ENCODE data around the gene C9orf153.

The C9orf153 gene

GRCh38 chr9:86262492-86262891 lies 3.0 kb upstream of the C9orf153 start:
- no peak overlapping the region for H3K9ac ChIP-seq (ENCODE audit: low read length)
- peaks cover 5% of the 10 kb centered on the region; the same call in 1 of the 2 replicates for H3K79me2 ChIP-seq (ENCODE audit: insufficient read depth, low read length)
- no peaks in the 10 kb centered on the region for H3K36me3 ChIP-seq (ENCODE audit: low read length)
- H3K4me3 ChIP-seq (ENCODE audit: insufficient read depth, low read length, poor library complexity, severe bottlenecking): no peak overlapping the region
- H3K9me3 ChIP-seq (ENCODE audit: insufficient read depth, low read length): no peaks in the 10 kb centered on the region
- H3K4me2 ChIP-seq (ENCODE audit: low read depth, low read length, poor library complexity, severe bottlenecking): no peak overlapping the region
- no peak overlapping the region for H3K27ac ChIP-seq (ENCODE audit: low read depth, low read length)
- H4K20me1 ChIP-seq (ENCODE audit: low read depth, low read length): no peaks in the 10 kb centered on the region
- no peaks in the 10 kb centered on the region for H3K9me2 ChIP-seq (replicated peaks; ENCODE audit: insufficient read depth, low read length)
- H2AFZ ChIP-seq (ENCODE audit: low read depth, low read length, severe bottlenecking): no peak overlapping the region
- no peaks in the 10 kb centered on the region for H3F3A ChIP-seq (ENCODE audit: insufficient read depth)
- H3K27me3 ChIP-seq (ENCODE audit: low read length): no peaks in the 10 kb centered on the region
- TF ChIP-seq CTCF (IDR thresholded peaks at IDR 0.05; ENCODE audit: insufficient read depth, low read length, poor library complexity, severe bottlenecking): no peak
- no peak for TF ChIP-seq EZH2phosphoT487 (conservative IDR thresholded peaks at IDR 0.05; ENCODE audit: low read length)

GRCh38 chr9:86257391-86257790 lies 2.1 kb downstream of the C9orf153 start:
- no peaks in the 10 kb centered on the region for H3K79me2 ChIP-seq (ENCODE audit: insufficient read depth, low read length)
- H3K4me3 ChIP-seq (ENCODE audit: insufficient read depth, low read length, poor library complexity, severe bottlenecking): no peak overlapping the region
- TF ChIP-seq EZH2phosphoT487 (conservative IDR thresholded peaks at IDR 0.05; ENCODE audit: low read length) (no peak), CTCF (IDR thresholded peaks at IDR 0.05; ENCODE audit: insufficient read depth, low read length, poor library complexity, severe bottlenecking) (no peak)
- no peak overlapping the region for H3K4me2 ChIP-seq (ENCODE audit: low read depth, low read length, poor library complexity, severe bottlenecking)
- no peaks in the 10 kb centered on the region for H4K20me1 ChIP-seq (ENCODE audit: low read depth, low read length)
- H3K36me3 ChIP-seq (ENCODE audit: low read length): peaks cover 7% of the 10 kb centered on the region; the same call in 1 of the 2 replicates
- H2AFZ ChIP-seq (ENCODE audit: low read depth, low read length, severe bottlenecking): no peak overlapping the region
- no peak overlapping the region for H3K27ac ChIP-seq (ENCODE audit: low read depth, low read length)
- no peaks in the 10 kb centered on the region for H3K9me2 ChIP-seq (replicated peaks; ENCODE audit: insufficient read depth, low read length)
- peaks cover 10% of the 10 kb centered on the region; the same call in 1 of the 2 replicates for H3K9me3 ChIP-seq (ENCODE audit: insufficient read depth, low read length)
- no peak overlapping the region for H3K9ac ChIP-seq (ENCODE audit: low read length)
- H3K27me3 ChIP-seq (ENCODE audit: low read length): no peaks in the 10 kb centered on the region
- no peaks in the 10 kb centered on the region for H3F3A ChIP-seq (ENCODE audit: insufficient read depth)

GRCh38 chr9:86256653-86257052 lies 2.8 kb downstream of the C9orf153 start:
- Histone ChIP-seq H3K36me3 (ENCODE audit: low read length) (peaks cover 9% of the 10 kb centered on the region; the same call in 1 of the 2 replicates), H3K9me3 (ENCODE audit: insufficient read depth, low read length) (peaks cover 12% of the 10 kb centered on the region; the same call in 1 of the 2 replicates), H2AFZ (ENCODE audit: low read depth, low read length, severe bottlenecking) (no peak overlapping the region), H3K9me2 (replicated peaks; ENCODE audit: insufficient read depth, low read length) (no peaks in the 10 kb centered on the region), H3K9ac (ENCODE audit: low read length) (no peak overlapping the region), H3K27me3 (ENCODE audit: low read length) (no peaks in the 10 kb centered on the region), H3K27ac (ENCODE audit: low read depth, low read length) (no peak overlapping the region), H3K79me2 (ENCODE audit: insufficient read depth, low read length) (no peaks in the 10 kb centered on the region), H3F3A (ENCODE audit: insufficient read depth) (no peaks in the 10 kb centered on the region), H3K4me2 (ENCODE audit: low read depth, low read length, poor library complexity, severe bottlenecking) (no peak overlapping the region), H4K20me1 (ENCODE audit: low read depth, low read length) (no peaks in the 10 kb centered on the region), H3K4me3 (ENCODE audit: insufficient read depth, low read length, poor library complexity, severe bottlenecking) (no peak overlapping the region)
- TF ChIP-seq CTCF (IDR thresholded peaks at IDR 0.05; ENCODE audit: insufficient read depth, low read length, poor library complexity, severe bottlenecking): no peak
- no peak for TF ChIP-seq EZH2phosphoT487 (conservative IDR thresholded peaks at IDR 0.05; ENCODE audit: low read length)
